H9 (cell line): Measurements from ENCODE around the gene NME5. TPM values are rescaled to one million over a fixed set of nuclear protein-coding genes. Genes with fewer than 3 reads are reported as not detected.

Source experiments
- DNase-seq: peaks from one replicate; pipeline ENCODE4 v3.0.0-alpha.2; 2017
- H2AFZ ChIP-seq: one replicate; pipeline ENCODE4 v1.6.1; 2013; ENCODE audit warnings: mild to moderate bottlenecking, low read length, control low read depth, moderate library complexity
- H2AK5ac ChIP-seq: 2 replicates; pipeline ENCODE4 v1.6.1; 2013; ENCODE audit warnings: low read length, control low read depth, mixed read lengths; ENCODE audit not compliant: insufficient read length
- H2BK120ac ChIP-seq: one replicate; pipeline ENCODE4 v1.6.1; 2013; ENCODE audit warnings: low read depth, mild to moderate bottlenecking, low read length, control low read depth, inconsistent platforms; ENCODE audit not compliant: poor library complexity, severe bottlenecking
- H2BK12ac ChIP-seq: 2 replicates; pipeline ENCODE4 v1.6.1; 2013; ENCODE audit warnings: low read length, control low read depth, mixed read lengths, low read depth; ENCODE audit not compliant: insufficient read length
- H2BK15ac ChIP-seq: 2 replicates; pipeline ENCODE4 v1.6.1; 2013; ENCODE audit warnings: low read depth, low read length, control low read depth
- H2BK20ac ChIP-seq: one replicate; pipeline ENCODE4 v1.6.1; 2013; ENCODE audit warnings: low read depth, mild to moderate bottlenecking, low read length, control low read depth, inconsistent platforms; ENCODE audit not compliant: poor library complexity, severe bottlenecking
- H2BK5ac ChIP-seq: 2 replicates; pipeline ENCODE4 v1.6.1; 2013; ENCODE audit warnings: low read length, control low read depth, mixed read lengths; ENCODE audit not compliant: insufficient read length
- H3K14ac ChIP-seq: 2 replicates; pipeline ENCODE4 v1.6.1; 2013; ENCODE audit warnings: low read length, control low read depth; ENCODE audit not compliant: insufficient read depth
- H3K18ac ChIP-seq: 2 replicates; pipeline ENCODE4 v1.6.1; 2013; ENCODE audit warnings: low read depth, mild to moderate bottlenecking, mixed read lengths, low read length, control low read depth; ENCODE audit not compliant: insufficient read length
- H3K23ac ChIP-seq: 2 replicates; pipeline ENCODE4 v1.6.1; 2013; ENCODE audit warnings: low read length, control low read depth, mixed read lengths, low read depth; ENCODE audit not compliant: insufficient read length
- H3K23me2 ChIP-seq: 2 replicates; pipeline ENCODE4 v1.6.1; 2013; ENCODE audit warnings: low read depth, mild to moderate bottlenecking, mixed read lengths, low read length, control low read depth; ENCODE audit not compliant: insufficient read length, poor library complexity, severe bottlenecking
- H3K27ac ChIP-seq: 2 replicates; pipeline ENCODE4 v1.5.1; 2013; ENCODE audit warnings: low read length, control low read depth, mixed read lengths, low read depth; ENCODE audit not compliant: insufficient read length
- H3K27me3 ChIP-seq: 2 replicates; pipeline ENCODE4 v1.6.1; 2013; ENCODE audit warnings: low read length, control low read depth, inconsistent platforms; ENCODE audit not compliant: insufficient read depth
- H3K4ac ChIP-seq: 2 replicates; pipeline ENCODE4 v1.6.1; 2013; ENCODE audit warnings: low read depth, mild to moderate bottlenecking, control low read depth, inconsistent platforms, low read length, moderate library complexity
- H3K4me1 ChIP-seq: 2 replicates; pipeline ENCODE4 v1.6.1; 2013; ENCODE audit warnings: low read length, control low read depth, inconsistent platforms; ENCODE audit not compliant: insufficient read depth
- H3K4me2 ChIP-seq: 2 replicates; pipeline ENCODE4 v1.6.1; 2013; ENCODE audit warnings: low read length, control low read depth, mixed read lengths; ENCODE audit not compliant: insufficient read length, insufficient read depth
- H3K56ac ChIP-seq: 2 replicates; pipeline ENCODE4 v1.6.1; 2013; ENCODE audit warnings: low read depth, mild to moderate bottlenecking, mixed read lengths, low read length, control low read depth; ENCODE audit not compliant: insufficient read length
- H3K79me1 ChIP-seq: 2 replicates; pipeline ENCODE4 v1.6.1; 2013; ENCODE audit warnings: low read depth, mild to moderate bottlenecking, moderate library complexity, low read length, control low read depth, inconsistent platforms; ENCODE audit not compliant: insufficient read depth, poor library complexity, severe bottlenecking
- H3K79me2 ChIP-seq: 2 replicates; pipeline ENCODE4 v1.6.1; 2013; ENCODE audit warnings: low read length, control low read depth, inconsistent platforms; ENCODE audit not compliant: insufficient read depth
- H3K9ac ChIP-seq: 2 replicates; pipeline ENCODE4 v1.6.1; 2013; ENCODE audit warnings: low read length, control low read depth, mixed read lengths; ENCODE audit not compliant: insufficient read length; ENCODE audit errors: extremely low read depth
- H3K9me3 ChIP-seq: one replicate; pipeline ENCODE4 v1.6.1; 2013; ENCODE audit warnings: low read depth, low read length, inconsistent platforms; ENCODE audit not compliant: control insufficient read depth
- H3T11ph ChIP-seq: one replicate; pipeline ENCODE4 v1.6.1; 2013; ENCODE audit warnings: mild to moderate bottlenecking, low read length, control low read depth, inconsistent platforms
- H4K20me1 ChIP-seq: one replicate; pipeline ENCODE4 v1.6.1; 2013; ENCODE audit not compliant: control insufficient read depth, insufficient read length, insufficient read depth
- H4K5ac ChIP-seq: 2 replicates; pipeline ENCODE4 v1.6.1; 2013; ENCODE audit warnings: low read depth, mild to moderate bottlenecking, mixed read lengths, low read length, control low read depth; ENCODE audit not compliant: insufficient read length
- H4K8ac ChIP-seq: replicated peaks from 2 replicates; pipeline ENCODE4 v1.6.1; 2013; ENCODE audit warnings: low read length, control low read depth, mixed read lengths, low read depth; ENCODE audit not compliant: insufficient read length
- H4K91ac ChIP-seq: 2 replicates; pipeline ENCODE4 v1.6.1; 2013; ENCODE audit warnings: low read depth, mild to moderate bottlenecking, moderate library complexity, mixed read lengths, low read length, control low read depth; ENCODE audit not compliant: insufficient read length
- H3K27ac Mint-ChIP-seq, 3 experiments: 2 replicates in 2 of 3; 3 replicates in 1 of 3; pipeline ENCODE4 v1.8.0; 2020 to 2021; ENCODE audit warnings: mixed read lengths in 3 of 3, mild to moderate bottlenecking in 1 of 3, moderate library complexity in 1 of 3
- H3K27me3 Mint-ChIP-seq: 2 replicates; pipeline ENCODE4 v1.8.0; 2021; ENCODE audit warnings: low read depth, mild to moderate bottlenecking, moderate library complexity, mixed read lengths
- H3K36me3 Mint-ChIP-seq, 3 experiments: 2 replicates in 2 of 3; 3 replicates in 1 of 3; pipeline ENCODE4 v1.8.0; 2020 to 2021; ENCODE audit warnings: low read depth in 3 of 3, mixed read lengths in 3 of 3; ENCODE audit not compliant: insufficient read depth in 1 of 3
- H3K4me1 Mint-ChIP-seq, 2 experiments: 2 replicates each; pipeline ENCODE4 v1.8.0; 2020; ENCODE audit warnings: mixed read lengths in 2 of 2
- H3K4me3 Mint-ChIP-seq, 2 experiments: 2 replicates in 1 of 2; 3 replicates in 1 of 2; pipeline ENCODE4 v1.8.0; 2020 to 2021; ENCODE audit warnings: mild to moderate bottlenecking in 2 of 2, mixed read lengths in 2 of 2, moderate library complexity in 1 of 2
- H3K9me3 Mint-ChIP-seq, 2 experiments: 2 replicates in 1 of 2; 3 replicates in 1 of 2; pipeline ENCODE4 v1.8.0; 2020; ENCODE audit warnings: mild to moderate bottlenecking in 2 of 2, mixed read lengths in 2 of 2, moderate library complexity in 1 of 2
- CTCF ChIP-seq: fragments of 200-600 bp; sonication (generic); conservative IDR thresholded peaks from 3 replicates; pipeline ENCODE4 v1.8.0; 2021; ENCODE audit warnings: antibody characterized with exemption, mild to moderate bottlenecking
- WGBS: extraction: QIAGEN DNeasy Blood & Tissue Kit; methylation state at CpG from one replicate; pipeline ENCODE4 v1.1.7; 2013; ENCODE audit warnings: missing lambda C conversion rate, low lambda C conversion rate, mixed read lengths; ENCODE audit not compliant: insufficient read length; ENCODE audit errors: extremely low coverage; 5-methylcytosine and 5-hydroxymethylcytosine counted together
- total RNA-seq: library from RNA; stranded (reverse); gene quantifications from 2 replicates; pipeline ENCODE4 v1.2.1, GENCODE V29; 2021

NME5 gene
- total RNA-seq, 1 experiment from 2014 or later, result 0.96 TPM

GRCh38 chr5:138092301-138092700, 46.9 kb downstream of the NME5 start:
- Histone ChIP-seq H3K4me1 (peaks cover 11% of the 10 kb centered on the region; the same call in 1 of the 2 replicates), H3T11ph (no peak overlapping the region), H2BK120ac (no peak overlapping the region), H4K5ac (no peak overlapping the region), H3K9ac (no peak overlapping the region), H3K18ac (no peak overlapping the region), H3K14ac (no peak overlapping the region), H2BK20ac (no peak overlapping the region), H3K27me3 (peaks cover 64% of the 10 kb centered on the region), H3K27ac (no peak overlapping the region), H3K23me2 (no peaks in the 10 kb centered on the region), H4K8ac (no peak overlapping the region), H2BK5ac (no peak overlapping the region), H4K20me1 (no peaks in the 10 kb centered on the region), H3K4ac (no peak overlapping the region), H3K79me2 (no peaks in the 10 kb centered on the region), H3K9me3 (no peaks in the 10 kb centered on the region), H3K23ac (no peak overlapping the region), H2BK12ac (no peak overlapping the region), H3K4me2 (no peak overlapping the region), H2AK5ac (no peak overlapping the region), H3K79me1 (no peaks in the 10 kb centered on the region), H3K56ac (no peak overlapping the region), H4K91ac (no peak overlapping the region), H2AFZ (no peak overlapping the region), H2BK15ac (no peak overlapping the region)
- peaks cover 63% of the 10 kb centered on the region in 2 experiments for H3K4me1 Mint-ChIP-seq
- no peak overlapping the region for H3K27ac Mint-ChIP-seq
- no peak for TF ChIP-seq CTCF
- peak overlapping the region; percentile 13 to 27; a peak in 1 of 5 replicates for H3K4me3 Mint-ChIP-seq
- H3K9me3 Mint-ChIP-seq, result no peaks in the 10 kb centered on the region; a peak in 1 of 5 replicates
- DNase-seq, result no peak
- peaks cover 93% of the 10 kb centered on the region for H3K27me3 Mint-ChIP-seq
- no CpG with 5 or more reads among the region's 1 CpG for WGBS
- H3K36me3 Mint-ChIP-seq, result no peaks in the 10 kb centered on the region
